Epithelial cell of esophagus (primary cell): ENCODE measurements around the gene TMEM33.

ENCODE experiments used
- DNase-seq: peaks from one replicate; pipeline ENCODE4 v3.0.0; 2010; ENCODE audit warnings: low read depth
- H3K4me3 ChIP-seq: 2 replicates; pipeline ENCODE4 v1.5.1; 2011; ENCODE audit warnings: mild to moderate bottlenecking, low read length, control low read depth
- CTCF ChIP-seq: IDR thresholded peaks from 2 replicates; pipeline ENCODE4 v1.5.1; 2011; ENCODE audit warnings: low read depth, mild to moderate bottlenecking, low read length, control low read depth, inconsistent platforms; ENCODE audit not compliant: insufficient read depth; ENCODE audit errors: missing control alignments

TMEM33 gene

GRCh38 chr4:41992967-41993857 lies 58.0 kb downstream of the TMEM33 start:
- H3K4me3 ChIP-seq = no peak overlapping the region
- TF ChIP-seq CTCF = no peak
- DNase-seq = no peak

DNA sequence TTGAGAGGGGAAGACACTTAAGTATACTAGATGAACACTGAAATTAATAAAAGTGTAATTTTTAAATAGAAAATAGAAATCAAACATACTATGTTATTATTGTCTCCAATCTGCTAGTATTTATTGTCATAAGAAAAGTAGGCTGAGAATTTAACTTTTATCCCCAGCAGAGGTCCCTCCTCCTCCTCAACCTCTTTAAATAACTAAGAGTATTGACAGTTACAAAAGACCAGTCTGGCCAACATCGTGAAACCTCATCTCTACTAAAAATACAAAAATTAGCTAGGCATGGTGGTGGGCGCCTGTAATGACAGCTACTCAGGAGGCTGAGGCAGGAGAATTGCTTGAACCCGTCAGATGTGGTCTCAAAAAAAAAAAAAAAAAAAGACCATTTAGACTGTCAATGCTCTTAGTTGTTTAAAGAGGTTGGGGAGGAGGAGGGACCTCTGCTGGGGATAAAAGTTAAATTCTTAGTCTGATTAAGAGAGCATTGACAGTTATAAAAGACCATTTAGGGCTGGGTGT lies 59.3 kb downstream of the TMEM33 start:
- H3K4me3 ChIP-seq = no peak overlapping the region
- no peak for TF ChIP-seq CTCF
- no peak for DNase-seq

- no peak overlapping the region for H3K4me3 ChIP-seq
- no peak for TF ChIP-seq CTCF
- no peak for DNase-seq
Observed at GRCh38 chr4:41998019-41998418, 62.8 kb downstream of the TMEM33 start.

GRCh38 chr4:41999321-41999720 lies 64.1 kb downstream of the TMEM33 start:
- H3K4me3 ChIP-seq = no peak overlapping the region
- TF ChIP-seq CTCF = no peak
- DNase-seq = no peak

DNA sequence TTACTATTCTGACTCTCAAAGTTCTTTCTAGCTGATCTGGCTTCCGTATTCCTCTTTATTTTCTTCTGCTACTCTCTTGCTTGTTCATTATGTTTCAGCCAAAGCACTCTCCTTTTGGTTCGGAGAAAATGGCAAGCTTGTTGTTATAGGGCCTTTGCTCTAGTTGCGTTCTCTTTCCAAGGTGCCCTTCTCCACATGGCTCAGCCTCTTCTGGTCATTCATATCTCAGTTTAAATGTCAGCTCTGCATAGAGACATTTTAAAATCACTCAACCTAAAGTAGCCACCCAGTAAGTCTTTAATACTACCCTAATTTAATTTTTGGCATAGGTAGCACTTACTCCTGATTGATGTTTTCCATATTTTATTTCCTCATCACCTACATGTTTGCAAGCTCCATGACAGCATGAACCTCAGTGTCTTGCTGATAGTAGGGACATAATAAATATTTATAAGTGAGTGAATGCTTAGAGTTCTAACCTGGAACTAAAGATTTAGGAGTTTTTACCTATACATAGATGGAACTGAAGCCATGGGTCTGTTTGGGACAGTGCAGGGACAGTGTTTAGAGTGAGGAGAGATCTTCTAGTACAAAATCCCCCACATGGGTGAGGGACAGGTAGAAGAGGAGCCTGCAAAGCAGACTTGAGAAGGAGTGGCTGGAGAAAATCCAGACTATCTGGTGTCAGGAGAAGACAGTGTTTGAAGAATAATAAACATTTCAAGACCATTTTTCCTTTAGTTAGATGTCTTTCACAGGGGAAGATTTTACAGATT lies 73.0 kb downstream of the TMEM33 start:
- no peak for DNase-seq
- no peak overlapping the region for H3K4me3 ChIP-seq
- TF ChIP-seq CTCF = no peak
